Ovary (tissue), 3 donors: ENCODE data around the gene DKKL1.

Experiments used
- EP300 ChIP-seq: sonication (generic); formaldehyde crosslinking; IDR thresholded peaks from one replicate; pipeline ENCODE4 v1.6.1; 2017; ENCODE audit warnings: antibody characterized with exemption
- POLR2A ChIP-seq: fragments of 450-650 bp; IDR thresholded peaks from one replicate; pipeline ENCODE4 v1.6.1; 2017; ENCODE audit warnings: antibody characterized with exemption, mild to moderate bottlenecking, moderate library complexity
- TF ChIP-seq, protein P1 (sequence below), 3 donors: fragments of 450-650 bp in 2 of 3; fragments of 200-600 bp in 1 of 3; IDR thresholded peaks; one replicate each; pipeline versions ENCODE4 v1.5.1 to v1.8.0; 2016 to 2022; ENCODE audit warnings: antibody characterized with exemption in 3 of 3, mild to moderate bottlenecking in 1 of 3
- donor health status: DM: no; HTN: no; CAD: no.

- TF ChIP-seq, protein P1, sequence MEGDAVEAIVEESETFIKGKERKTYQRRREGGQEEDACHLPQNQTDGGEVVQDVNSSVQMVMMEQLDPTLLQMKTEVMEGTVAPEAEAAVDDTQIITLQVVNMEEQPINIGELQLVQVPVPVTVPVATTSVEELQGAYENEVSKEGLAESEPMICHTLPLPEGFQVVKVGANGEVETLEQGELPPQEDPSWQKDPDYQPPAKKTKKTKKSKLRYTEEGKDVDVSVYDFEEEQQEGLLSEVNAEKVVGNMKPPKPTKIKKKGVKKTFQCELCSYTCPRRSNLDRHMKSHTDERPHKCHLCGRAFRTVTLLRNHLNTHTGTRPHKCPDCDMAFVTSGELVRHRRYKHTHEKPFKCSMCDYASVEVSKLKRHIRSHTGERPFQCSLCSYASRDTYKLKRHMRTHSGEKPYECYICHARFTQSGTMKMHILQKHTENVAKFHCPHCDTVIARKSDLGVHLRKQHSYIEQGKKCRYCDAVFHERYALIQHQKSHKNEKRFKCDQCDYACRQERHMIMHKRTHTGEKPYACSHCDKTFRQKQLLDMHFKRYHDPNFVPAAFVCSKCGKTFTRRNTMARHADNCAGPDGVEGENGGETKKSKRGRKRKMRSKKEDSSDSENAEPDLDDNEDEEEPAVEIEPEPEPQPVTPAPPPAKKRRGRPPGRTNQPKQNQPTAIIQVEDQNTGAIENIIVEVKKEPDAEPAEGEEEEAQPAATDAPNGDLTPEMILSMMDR (IDR thresholded peaks at IDR 0.05) = no peak
- TF ChIP-seq EP300 = no peak
- TF ChIP-seq POLR2A = no peak
Measured at GRCh38 chr19:49411681-49412326, 48.1 kb downstream of the DKKL1 start.
